HG03196 (cell line): Measurements from ENCODE around the gene SDR39U1.
A peak's percentile ranks its signal among the peaks of the same experiment; 100 is the strongest.
"Not testable (repeated sequence)": the region's sequence is repeated elsewhere in the genome, so short reads cannot be mapped to it uniquely, and the experiment has no call there.

ENCODE experiments used
- ATAC-seq: cut with Tn5 transposase; IDR thresholded peaks from one replicate; pipeline ENCODE4 v1.9.1; 2021; ENCODE audit not compliant: unreplicated experiment

Gene SDR39U1, protein sequence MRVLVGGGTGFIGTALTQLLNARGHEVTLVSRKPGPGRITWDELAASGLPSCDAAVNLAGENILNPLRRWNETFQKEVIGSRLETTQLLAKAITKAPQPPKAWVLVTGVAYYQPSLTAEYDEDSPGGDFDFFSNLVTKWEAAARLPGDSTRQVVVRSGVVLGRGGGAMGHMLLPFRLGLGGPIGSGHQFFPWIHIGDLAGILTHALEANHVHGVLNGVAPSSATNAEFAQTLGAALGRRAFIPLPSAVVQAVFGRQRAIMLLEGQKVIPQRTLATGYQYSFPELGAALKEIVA

DNA sequence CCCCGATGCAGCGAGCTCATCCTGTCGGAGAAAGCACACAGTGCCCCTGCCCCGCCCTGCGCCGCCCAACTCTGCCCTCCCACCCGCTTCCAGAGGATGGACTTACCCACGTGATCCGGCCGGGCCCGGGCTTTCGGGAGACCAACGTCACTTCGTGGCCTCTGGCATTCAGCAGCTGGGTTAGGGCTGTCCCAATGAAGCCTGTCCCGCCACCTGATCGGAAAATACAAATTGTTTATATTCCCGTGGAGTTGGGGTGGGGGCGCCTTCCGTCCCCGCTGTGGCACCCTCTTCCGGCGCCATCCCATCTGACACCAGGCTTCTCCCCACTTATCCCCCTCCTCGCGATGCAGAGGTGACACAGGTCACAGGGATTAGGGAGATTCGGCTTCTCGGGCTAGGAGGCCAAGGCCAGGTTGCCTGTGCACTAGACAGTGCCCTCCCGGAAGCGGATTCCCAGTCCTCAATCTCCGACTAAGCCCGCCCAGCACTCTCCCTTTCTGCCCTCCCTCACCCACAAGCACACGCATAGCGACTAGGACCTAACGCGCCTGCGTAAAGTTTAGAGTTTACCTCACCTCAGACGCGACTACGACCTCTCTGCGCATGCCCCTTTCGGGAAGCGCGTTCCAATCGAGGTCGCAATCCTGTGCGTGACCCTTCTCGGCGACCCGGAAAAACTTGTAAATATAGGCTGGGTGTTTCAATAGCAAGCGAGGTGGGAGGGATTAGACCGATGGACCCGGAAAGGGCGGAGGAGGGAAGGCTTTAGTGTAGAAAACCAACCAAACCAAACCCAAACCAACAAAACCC lies at the start of gene SDR39U1:
TSS of gene SDR39U1 (minus strand) at position 537 of the 813 bp plus-strand sequence. CDS start at position 530, 7 bp downstream.
- peak; percentile 87 for ATAC-seq

DNA sequence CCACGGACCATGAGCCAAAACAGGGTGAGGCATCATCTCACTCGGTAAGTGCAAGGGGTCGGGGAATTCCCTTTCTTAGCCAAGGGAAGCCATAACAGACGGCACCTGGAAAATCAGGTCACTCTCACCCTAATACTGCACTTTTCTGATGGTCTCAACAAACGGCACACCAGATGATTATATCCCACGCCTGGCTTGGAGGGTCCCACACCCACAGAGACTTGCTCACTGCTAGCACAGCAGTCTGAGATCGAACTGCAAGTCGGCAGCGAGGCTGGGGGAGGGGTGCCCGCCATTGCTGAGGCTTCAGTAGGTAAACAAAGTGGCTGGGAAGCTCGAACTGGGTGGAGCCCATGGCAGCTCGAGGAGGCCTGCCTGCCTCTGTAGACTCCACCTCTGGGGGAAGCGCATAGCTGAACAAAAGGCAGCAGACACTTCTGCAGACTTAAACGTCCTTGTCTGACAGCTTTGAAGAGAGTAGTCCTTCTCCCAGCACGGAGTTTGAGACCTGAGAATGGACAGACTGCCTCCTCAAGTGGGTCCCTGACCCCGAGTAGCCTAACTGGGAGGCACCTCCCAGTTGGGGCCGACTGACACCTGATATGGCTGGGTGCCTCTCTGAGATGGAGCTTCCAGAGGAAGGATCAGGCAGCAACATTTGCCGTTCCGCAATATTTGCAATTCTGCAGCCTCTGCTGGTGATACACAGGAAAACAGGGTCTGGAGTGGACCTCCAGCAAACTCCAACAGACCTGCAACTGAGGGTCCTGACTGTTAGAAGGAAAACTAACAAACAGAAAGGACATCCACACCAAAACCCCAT lies 49.2 kb upstream of the SDR39U1 start:
- ATAC-seq = not testable (repeated sequence)

DNA sequence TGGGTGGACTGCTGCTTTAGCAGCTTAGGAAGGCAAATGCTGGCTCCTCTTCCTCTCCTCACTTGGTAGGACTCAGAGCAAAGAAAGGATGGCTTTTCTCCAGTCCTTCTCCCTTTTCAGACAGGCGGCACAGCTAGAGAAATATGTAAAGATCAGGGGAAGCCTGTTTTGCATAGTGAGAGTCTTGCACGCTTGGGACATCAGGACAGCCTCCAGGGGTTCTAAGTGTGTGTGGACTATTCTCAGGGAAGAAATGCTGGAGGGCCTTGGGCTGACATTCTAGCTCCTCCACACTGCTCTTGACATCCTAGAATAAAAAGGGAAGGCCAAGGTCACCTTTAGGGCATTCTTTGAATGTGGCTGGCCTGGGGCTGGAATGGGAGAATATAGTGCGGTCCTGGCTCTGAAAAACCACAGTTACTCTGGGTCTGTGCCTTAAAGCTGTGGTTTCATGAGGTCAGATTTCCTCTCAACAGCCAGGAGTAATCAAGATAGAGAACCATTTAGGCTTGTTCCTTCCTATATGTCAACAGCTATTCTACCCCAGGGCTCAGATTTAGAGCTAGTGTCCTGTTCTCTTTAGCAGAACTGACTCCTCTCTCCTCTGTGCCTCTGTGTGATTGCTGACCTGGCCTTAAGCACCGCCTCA lies 41.2 kb upstream of the SDR39U1 start:
- ATAC-seq = peak; percentile 51

DNA sequence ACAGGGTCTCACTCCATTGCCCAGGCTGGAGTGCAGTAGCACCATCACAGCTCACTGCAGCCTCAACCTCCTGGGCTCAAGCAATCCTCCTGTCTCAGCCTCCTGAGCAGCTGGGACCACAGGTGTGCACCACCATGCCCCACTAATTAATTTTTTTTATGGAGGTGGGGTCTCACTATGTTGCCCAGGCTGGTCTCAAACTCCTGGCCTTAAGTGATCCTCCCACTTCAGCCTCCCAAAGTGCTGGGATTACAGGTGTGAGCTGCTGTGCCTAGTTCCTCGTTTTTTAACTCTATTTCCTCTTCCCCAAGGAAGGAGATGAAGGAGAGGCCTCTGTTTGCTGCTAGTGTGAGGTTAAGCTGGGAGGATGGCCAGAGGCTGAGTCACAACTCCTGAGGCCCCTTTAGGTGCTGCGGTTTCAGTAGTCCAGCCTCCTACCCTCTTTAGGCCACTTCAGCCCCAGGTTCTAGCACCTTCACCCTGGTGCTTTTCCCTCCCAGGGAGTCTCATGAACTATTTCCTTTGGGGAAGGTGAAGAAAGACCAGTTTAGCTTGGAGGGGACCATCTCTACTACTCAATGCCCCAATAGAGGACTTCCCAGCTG lies 40.2 kb upstream of the SDR39U1 start:
- peak; percentile 10 for ATAC-seq

DNA sequence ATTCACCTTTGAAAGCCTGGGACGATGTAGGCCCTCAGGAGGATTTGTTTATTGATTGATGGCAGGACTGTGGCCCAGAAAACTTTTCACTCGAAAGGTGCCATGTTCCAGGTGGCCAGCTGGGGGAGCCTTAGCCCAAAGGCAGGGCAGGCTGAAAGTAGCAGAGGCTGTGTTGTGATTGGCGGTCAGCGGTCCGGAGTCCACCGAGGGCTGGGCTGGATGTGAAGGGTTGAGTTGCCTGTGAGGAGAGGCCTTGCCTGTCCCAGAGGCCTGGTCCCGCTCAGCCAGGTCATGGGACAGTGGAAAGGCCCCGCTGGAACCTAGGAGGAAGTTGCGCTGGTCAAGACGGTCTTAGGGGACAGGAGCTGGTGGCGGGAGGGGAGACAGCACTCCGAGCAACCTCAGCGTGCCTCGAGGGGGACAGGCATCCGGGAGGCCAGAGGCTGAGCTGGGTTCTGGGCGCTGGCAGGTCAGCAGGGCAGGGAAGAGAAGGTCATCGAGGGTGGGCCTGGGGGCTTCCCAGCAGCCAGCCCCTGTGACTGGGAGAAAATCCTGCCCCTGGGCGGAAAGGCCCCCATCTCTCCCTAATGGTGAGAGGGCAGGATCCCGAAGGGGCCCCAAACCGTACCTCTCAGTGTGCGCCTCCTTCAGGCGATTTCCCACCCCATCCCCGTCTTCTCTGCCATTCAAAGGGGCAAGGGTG lies 39.2 kb upstream of the SDR39U1 start:
- no peak for ATAC-seq

DNA sequence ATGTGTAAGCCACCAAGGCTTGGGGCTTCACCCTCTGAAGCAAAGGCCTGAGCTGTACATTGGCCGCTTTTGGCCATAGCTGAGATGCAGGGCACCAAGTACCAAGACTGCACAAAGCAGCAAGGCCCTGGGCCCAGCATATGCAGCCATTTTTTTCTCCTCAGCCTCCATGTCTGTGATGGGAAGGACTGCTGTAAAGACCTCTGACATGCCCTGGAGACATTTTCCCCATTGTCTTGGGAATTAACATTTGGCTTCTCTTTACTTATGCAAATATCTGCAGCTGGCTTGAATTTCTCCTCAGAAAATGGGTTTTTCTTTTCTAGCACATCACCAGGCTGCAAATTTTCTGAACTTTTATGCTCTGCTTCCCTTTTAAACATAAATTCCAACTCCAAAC lies 37.4 kb upstream of the SDR39U1 start:
- ATAC-seq = not testable (repeated sequence)

DNA sequence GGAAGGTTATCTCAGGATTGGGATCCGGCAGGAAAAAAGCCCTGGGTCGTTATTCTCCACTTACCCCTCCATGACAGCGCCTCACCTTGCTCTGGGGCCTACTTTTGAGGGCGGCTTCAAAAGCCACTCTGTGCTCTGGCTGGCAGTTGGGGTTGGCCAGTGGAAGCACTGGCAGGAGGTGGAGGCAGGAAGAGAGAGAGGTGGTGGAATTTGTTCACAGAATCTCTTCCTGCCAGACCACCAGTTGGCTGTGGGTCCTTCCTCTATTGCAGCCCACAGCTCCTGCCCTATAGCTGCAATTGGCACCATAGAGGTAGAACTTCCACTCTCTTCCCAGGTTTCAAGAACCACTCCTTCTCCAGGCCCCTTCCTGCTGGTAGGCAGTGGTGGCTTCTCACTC lies 32.7 kb upstream of the SDR39U1 start:
- ATAC-seq = no peak

DNA sequence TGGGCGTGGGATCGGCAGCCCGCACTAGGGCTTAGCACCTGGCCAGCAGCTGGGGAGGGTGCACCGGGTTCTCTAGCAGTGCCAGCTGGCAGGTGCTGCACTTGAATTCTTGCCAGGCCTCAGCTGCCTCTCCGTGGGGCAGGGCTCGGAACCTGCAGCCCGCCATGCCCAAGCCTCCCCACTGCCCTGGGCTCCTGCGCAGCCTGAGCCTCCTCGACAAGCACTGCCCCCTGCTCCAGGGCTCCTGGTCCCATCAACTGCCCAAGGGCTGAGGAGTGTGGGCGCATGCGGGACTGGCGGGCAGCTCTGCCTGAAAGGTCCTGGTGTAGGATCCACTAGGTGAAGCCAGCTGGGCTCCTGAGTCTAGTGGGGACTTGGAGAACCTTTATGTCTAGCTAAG lies 30.6 kb upstream of the SDR39U1 start:
- ATAC-seq = no peak

DNA sequence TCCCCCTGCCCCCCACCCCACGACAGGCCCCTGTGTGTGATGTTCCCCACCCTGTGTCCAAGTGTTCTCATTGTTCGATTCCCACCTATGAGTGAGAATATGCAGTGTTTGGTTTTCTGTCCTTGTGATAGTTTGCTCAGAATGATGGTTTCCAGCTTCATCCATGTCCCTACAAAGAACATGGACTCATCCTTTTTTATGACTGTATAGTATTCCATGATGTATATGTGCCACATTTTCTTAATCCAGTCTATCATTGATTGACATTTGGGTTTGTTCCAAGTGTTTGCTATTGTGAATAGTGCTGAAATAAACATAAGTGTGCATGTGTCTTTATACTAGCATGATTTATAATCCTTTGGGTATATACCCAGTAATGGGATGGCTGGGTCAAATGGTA lies 27.9 kb upstream of the SDR39U1 start:
- ATAC-seq = not testable (repeated sequence)

DNA sequence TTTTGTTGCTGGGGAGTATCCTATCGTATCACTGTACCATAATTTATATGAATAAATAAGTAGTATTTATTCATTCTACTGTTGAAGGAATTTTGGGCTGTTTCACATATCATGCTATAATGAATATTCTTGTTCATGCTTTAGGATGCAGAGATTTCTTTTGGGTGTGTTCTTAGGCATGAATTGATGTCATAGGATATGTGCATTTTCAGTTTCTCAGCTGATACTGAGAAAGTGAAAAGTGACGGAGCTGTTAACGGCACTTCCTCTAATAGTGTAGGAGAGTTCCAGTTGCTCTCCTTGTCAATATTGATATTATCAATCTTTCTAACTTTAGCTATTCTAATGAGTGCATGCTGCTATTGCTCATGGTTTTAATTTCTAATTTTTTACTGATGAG lies 23.2 kb upstream of the SDR39U1 start:
- no peak for ATAC-seq

DNA sequence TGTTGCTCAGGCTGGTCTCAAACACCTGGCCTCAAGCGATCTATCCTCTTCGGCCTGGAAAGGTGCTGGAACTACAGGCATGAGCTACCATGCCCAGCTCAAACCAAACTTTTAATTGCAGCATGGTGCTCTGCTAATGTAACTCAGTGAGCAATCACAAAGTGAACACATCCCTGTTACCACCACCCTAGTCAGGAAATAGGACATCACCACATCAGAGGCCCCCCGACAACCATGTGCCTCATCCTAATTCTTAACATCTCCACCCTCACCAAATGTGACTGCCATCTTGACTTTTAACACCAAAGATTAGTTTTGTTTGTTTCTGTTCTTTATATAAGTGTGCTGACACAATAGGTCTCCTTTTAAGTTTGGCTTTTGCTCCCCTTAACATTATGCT lies 22.8 kb upstream of the SDR39U1 start:
- ATAC-seq = no peak

DNA sequence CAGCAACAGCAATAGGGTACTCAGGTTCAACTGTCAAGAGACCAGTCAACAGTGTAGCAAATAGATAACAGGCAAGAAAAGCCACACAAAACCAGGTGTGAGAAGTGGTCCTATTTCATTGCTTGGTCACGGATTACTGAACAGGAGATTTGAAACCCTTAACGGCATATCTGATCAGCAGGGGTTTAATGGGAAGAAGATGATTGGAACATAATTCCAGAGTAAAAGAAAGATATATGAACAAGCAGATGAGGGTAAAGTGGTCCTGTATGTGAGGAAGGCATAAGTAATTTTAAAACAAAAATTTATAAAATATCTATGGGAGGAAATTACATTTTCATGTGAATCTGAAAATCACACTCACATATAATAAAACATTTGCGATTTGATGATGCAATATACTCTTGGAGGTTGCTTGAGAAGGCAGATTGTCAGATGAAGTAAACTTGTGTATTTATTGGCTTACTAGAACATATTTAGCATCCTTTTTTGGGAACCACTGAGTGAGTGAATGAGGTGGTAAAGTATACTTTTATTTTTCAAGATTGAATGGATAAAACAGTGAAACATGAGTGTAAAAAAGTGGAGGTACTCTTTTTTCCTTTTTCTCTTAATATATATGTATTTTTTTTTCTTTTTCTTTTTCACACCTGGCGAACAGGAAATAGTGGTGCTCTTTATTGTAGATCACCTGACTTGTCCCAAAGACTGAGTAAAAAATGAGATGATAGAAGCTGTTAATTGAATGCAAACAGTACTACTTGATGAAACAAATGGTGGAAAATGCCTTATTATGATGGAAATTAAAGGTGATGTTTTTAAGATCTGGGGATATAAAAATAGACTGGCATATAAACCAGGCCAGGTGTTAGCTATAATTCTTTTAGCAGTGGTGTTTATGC lies 21.6 kb upstream of the SDR39U1 start:
- no peak for ATAC-seq

DNA sequence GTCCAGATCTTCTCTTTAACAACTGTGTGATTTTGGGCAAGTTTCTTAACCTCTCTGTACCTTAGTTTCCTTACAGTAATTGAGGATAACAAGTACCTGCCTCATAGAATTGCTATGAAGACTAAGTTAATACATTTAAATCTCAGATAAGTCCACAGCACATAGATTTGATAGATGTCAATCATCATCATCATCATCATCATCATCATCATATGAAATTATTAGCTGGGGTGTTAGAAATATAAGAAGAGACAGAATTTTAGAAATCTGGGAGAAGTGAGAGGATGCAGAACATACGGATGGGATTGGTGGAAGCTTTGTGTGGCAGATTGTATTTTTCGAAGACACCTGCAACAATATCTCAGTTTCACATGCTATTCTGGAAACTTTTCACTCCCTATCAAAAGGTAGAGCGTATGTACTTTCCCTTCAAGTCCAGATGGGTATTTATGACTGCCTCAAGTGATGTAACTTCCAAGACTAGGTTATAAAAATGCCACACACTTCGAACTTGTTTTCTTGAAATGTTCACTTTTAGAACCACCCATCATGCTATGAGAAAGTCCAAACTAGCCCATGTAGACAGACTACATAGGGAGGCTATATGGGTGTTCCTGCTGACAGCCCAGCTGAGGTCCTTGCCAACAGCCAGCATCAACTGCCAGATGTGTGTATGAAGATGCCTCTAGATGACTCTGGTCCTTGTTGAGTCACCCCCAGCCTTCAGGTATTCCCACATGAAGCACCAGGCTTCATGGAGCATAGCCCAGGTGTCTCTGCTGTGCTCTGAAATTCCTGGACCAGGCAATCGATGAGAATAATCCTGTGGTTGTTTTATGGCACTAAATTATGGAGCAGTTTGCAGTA lies 20.7 kb upstream of the SDR39U1 start:
- ATAC-seq = no peak

DNA sequence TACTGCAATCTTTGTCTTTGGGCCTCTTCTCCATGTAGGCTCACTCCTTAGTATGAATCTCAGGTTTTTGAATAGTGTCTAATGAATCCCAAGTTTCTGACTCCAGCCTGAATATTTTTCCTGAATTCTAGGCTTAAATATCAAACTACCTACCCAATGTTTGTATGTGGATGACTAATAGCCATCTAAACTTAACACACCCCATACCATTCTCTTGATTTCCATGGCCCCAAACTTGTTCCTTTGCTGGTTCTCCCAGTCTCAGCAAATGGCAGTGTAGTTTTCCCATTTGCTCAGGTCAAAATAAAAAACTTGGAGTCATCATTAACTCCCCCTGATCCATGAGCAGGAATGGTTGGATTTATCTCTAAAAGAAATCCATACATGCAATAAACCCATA lies 18.8 kb upstream of the SDR39U1 start:
- ATAC-seq = no peak

DNA sequence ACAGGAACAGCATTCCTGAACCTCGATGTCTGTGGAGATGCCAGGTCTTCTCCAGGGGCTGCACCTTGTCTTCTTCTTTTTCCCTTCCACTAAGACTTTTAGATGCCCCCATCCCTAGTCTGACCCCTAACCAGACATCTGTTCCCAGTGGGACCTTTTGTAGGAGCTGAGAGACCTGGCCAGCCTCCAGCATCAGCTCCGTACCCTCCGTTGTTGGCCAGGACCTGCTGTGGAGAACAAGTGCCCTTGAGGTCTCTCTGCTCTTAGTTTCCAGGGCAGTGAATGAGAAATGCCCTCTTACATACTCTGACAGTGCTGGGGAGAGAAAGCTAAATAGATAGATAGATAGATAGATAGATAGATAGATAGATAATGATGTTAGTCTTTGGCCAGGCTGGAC lies 16.8 kb upstream of the SDR39U1 start:
- no peak for ATAC-seq

DNA sequence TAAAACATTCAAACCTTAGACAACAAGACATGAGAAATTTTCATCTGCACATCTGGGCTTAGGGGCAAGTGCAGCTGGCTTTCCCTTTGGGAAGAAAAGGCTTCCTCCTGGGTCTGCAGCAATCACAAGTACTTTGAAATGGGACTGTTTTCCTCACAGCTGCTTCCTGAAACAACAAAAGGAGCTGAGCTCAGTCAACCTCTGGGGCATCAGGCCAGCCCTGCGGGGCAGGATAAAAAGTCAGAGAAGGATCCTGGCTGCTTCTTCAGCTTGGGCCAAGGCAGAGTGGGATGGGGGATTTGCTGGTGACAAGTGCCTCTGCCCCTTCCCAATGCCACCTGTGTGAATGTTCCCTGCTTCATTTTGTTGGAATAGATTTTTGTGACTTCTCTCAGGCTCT lies 16.2 kb upstream of the SDR39U1 start:
- no peak for ATAC-seq

DNA sequence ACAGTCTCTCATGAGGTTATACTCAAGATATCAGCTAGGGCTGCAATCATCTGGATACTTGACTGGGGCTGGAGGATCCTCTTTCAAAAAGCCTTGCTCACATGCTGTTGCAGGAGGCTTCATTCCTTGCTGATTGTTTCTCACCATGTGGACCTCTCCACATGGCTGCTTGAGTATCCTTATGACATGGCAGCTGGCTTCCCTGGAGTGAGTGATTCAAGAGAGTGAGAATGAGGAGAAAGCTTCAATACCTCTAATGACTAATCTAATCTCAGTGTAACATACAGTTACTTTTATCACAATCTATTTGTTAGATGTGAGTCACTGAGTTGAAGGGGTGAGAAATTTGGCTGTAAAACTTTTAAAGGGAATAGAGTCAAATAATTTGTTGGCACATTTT lies 14.4 kb upstream of the SDR39U1 start:
- ATAC-seq = no peak

DNA sequence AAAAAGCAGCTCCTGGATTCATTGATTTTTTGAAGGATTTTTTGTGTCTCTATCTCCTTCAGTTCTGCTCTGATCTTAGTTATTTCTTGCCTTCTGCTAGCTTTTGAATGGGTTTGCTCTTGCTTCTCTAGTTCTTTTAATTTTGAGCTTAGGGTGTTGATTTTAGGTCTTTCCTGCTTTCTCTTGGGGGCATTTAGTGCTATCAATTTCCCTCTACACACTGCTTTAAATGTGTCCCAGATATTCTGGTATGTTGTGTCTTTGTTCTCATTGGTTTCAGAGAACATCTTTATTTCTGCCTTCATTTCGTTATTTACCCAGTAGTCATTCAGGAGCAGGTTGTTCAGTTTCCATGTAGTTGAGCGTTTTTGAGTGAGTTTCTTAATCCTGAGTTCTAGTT lies 8.3 kb upstream of the SDR39U1 start:
- not testable (repeated sequence) for ATAC-seq
